PFSK-1 (cell line): ENCODE data around the gene PLEKHG2.

Experiments
- POLR2AphosphoS5 ChIP-seq: IDR thresholded peaks from 2 replicates; pipeline ENCODE4 v1.6.1; 2012; ENCODE audit warnings: low read depth, mild to moderate bottlenecking, control low read depth, low read length, moderate library complexity
- SIN3A ChIP-seq: IDR thresholded peaks from 2 replicates; pipeline ENCODE4 v1.6.1; 2012; ENCODE audit warnings: mild to moderate bottlenecking, low read length, moderate library complexity, borderline replicate concordance; ENCODE audit not compliant: insufficient read depth
- TAF1 ChIP-seq: IDR thresholded peaks from 2 replicates; pipeline ENCODE4 v1.6.1; 2012; ENCODE audit warnings: low read length, control low read depth, borderline replicate concordance; ENCODE audit not compliant: insufficient read depth
- TF ChIP-seq, protein P1 (sequence below), 2 experiments: IDR thresholded peaks; 2 replicates each; pipeline versions ENCODE4 v1.6.1 to v1.8.0; 2011 to 2012; ENCODE audit warnings: low read depth in 2 of 2, low read length in 2 of 2, control low read depth in 1 of 2, inconsistent platforms in 1 of 2, mild to moderate bottlenecking in 1 of 2, moderate library complexity in 1 of 2; ENCODE audit not compliant: insufficient read depth in 1 of 2

DNA sequence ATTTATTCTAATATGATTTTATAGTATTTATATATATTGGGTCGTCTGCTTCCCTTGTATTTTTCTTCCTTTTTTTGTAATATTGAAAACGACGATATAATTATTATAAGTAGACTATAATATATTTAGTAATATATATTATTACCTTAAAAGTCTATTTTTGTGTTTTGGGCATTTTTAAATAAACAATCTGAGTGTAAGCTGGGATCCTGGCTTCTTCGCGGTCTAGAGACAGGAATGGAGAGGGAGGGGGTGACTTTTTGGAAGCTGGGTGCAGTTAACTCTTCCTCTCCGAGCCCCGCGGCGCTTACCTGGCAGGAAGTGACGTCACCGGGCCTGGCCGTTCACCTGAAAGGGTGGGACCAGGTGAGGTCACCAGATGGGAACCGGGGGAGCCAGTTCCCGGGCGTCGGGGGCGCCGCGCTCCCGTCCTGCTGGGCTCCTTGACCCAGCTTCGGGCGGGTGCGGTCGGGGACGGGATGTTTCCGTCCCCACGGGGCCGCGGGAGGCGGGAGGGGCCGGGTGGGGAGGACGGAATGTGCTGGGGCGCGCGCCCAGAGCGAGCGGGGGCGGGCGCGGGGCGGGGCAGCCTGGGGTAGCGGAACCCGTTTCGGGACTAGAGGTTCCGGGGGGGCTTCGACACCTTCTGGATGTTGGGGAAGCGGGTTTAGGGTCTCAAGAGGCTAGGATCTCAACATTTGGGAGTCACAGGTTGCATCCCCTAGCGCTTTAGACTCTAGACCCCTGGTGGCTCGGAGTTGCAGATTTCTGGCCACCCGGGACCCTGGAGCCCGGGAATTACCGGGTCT lies 3.1 kb upstream of the PLEKHG2 start:
- TF ChIP-seq TAF1 (no peak), SIN3A (no peak), POLR2AphosphoS5 (no peak)
- TF ChIP-seq, protein P1, sequence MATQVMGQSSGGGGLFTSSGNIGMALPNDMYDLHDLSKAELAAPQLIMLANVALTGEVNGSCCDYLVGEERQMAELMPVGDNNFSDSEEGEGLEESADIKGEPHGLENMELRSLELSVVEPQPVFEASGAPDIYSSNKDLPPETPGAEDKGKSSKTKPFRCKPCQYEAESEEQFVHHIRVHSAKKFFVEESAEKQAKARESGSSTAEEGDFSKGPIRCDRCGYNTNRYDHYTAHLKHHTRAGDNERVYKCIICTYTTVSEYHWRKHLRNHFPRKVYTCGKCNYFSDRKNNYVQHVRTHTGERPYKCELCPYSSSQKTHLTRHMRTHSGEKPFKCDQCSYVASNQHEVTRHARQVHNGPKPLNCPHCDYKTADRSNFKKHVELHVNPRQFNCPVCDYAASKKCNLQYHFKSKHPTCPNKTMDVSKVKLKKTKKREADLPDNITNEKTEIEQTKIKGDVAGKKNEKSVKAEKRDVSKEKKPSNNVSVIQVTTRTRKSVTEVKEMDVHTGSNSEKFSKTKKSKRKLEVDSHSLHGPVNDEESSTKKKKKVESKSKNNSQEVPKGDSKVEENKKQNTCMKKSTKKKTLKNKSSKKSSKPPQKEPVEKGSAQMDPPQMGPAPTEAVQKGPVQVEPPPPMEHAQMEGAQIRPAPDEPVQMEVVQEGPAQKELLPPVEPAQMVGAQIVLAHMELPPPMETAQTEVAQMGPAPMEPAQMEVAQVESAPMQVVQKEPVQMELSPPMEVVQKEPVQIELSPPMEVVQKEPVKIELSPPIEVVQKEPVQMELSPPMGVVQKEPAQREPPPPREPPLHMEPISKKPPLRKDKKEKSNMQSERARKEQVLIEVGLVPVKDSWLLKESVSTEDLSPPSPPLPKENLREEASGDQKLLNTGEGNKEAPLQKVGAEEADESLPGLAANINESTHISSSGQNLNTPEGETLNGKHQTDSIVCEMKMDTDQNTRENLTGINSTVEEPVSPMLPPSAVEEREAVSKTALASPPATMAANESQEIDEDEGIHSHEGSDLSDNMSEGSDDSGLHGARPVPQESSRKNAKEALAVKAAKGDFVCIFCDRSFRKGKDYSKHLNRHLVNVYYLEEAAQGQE (IDR thresholded peaks at IDR 0.05; ENCODE audit: insufficient read depth in 1 of 2, low read depth in 2 of 2, low read length in 2 of 2) = no peak
